ENCODE data around the gene HES4. TPM values are rescaled to one million over a fixed set of nuclear protein-coding genes. Genes with fewer than 3 reads are reported as not detected.
A peak's percentile ranks its signal among the peaks of the same experiment; 100 is the strongest.

HES4 gene
- total and polyA plus RNA-seq, 7 donors: 2.3 to 21.8 (median 12.3) TPM

GRCh38 chr1:1035291-1035943, 35.5 kb upstream of the HES4 start:
- Histone ChIP-seq H3K9me3 (no peaks in the 10 kb centered on the region), H3K4me3 (no peak overlapping the region), H3K4me1 (peaks cover 18% of the 10 kb centered on the region), H3K27me3 (ENCODE audit: insufficient read depth in 3 of 3, low read length in 2 of 3) (peaks cover 0 to 83% (median 21%) of the 10 kb centered on the region in 3 donors), H3K36me3 (ENCODE audit: insufficient read depth in 1 of 2, low read depth in 1 of 2) (no peaks in the 10 kb centered on the region), H3K27ac (no peak overlapping the region)
- 89 to 95% (median 91%) methylated on average over 17 to 19 of the region's 19 CpGs for WGBS, 3 donors
- intact Hi-C loops (cut with DNase I): loop anchor here (10.0 kb wide), 2 partner anchors 219 to 239 kb away; partner anchors contain the start of gene UBE2J2 (in 1 of the 2)
- DNase-seq: no peak
- ATAC-seq: no peak
- TF ChIP-seq, protein P1, sequence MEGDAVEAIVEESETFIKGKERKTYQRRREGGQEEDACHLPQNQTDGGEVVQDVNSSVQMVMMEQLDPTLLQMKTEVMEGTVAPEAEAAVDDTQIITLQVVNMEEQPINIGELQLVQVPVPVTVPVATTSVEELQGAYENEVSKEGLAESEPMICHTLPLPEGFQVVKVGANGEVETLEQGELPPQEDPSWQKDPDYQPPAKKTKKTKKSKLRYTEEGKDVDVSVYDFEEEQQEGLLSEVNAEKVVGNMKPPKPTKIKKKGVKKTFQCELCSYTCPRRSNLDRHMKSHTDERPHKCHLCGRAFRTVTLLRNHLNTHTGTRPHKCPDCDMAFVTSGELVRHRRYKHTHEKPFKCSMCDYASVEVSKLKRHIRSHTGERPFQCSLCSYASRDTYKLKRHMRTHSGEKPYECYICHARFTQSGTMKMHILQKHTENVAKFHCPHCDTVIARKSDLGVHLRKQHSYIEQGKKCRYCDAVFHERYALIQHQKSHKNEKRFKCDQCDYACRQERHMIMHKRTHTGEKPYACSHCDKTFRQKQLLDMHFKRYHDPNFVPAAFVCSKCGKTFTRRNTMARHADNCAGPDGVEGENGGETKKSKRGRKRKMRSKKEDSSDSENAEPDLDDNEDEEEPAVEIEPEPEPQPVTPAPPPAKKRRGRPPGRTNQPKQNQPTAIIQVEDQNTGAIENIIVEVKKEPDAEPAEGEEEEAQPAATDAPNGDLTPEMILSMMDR (IDR thresholded peaks at IDR 0.05): no peak

GRCh38 chr1:1034439-1034781, 34.5 kb upstream of the HES4 start:
- no peaks in the 10 kb centered on the region for H3K9me3 ChIP-seq
- whole genome bisulfite sequencing, 3 donors: 43 to 67% (median 55%) methylated on average over 18 to 30 of the region's 30 CpGs
- H3K36me3 ChIP-seq (ENCODE audit: insufficient read depth in 1 of 2, low read depth in 1 of 2): no peaks in the 10 kb centered on the region
- H3K27ac ChIP-seq: no peak overlapping the region
- no peak for DNase-seq
- peaks cover 0 to 73% (median 14%) of the 10 kb centered on the region in 3 donors for H3K27me3 ChIP-seq (ENCODE audit: insufficient read depth in 3 of 3, low read length in 2 of 3)
- intact Hi-C loops (cut with DNase I): loop anchor here (5.0 to 10.0 kb wide), 3 partner anchors 220 to 258 kb away; partner anchors contain the start of gene UBE2J2 (in 1 of the 2)
- peak in 1 of 4 donors; percentile 16 for ATAC-seq
- TF ChIP-seq, protein P1 (IDR thresholded peaks at IDR 0.05): no peak
- H3K4me1 ChIP-seq: peaks cover 11% of the 10 kb centered on the region
- peak overlapping the region; percentile 54 for H3K4me3 ChIP-seq

DNA sequence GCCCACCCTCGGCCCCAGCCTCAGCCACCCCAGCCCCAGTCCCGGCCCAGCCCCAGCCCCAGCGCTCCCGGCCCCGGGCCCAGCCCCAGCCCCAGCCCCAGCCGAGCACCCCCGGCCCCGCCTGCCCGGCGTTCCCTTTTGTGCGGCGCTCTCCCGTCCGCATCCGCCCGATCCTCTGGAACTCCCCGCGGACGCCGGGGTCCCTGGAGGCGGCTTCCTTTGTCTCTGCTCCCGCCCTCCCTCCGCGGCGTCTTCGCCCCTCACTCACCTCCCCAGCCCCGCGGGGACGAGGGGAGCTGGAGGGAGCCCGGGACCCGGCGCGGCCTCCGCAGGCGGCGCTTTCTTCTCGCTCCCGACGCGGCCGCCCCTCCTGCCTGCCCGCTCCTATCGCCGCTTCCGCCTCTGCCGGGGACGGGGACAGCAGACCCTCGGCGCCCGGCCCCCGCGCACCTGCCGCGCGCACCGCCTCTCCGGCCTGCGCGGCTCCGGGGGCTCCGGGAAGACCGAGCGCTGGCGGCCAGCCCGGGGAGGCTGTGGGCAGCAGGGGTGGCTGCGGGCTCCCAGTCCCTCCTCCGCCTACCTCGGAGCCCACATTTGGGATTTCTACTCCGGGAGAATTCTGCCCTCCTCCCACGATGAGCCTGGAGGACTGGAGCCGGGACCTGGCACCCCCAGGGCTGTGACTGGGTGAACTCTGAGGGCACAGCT, 34.0 kb upstream of the HES4 start:
- H3K9me3 ChIP-seq: no peaks in the 10 kb centered on the region
- H3K27me3 ChIP-seq (ENCODE audit: insufficient read depth in 3 of 3, low read length in 2 of 3): peaks cover 0 to 67% (median 10%) of the 10 kb centered on the region in 3 donors
- TF ChIP-seq, protein P1 (IDR thresholded peaks at IDR 0.05): no peak
- peak overlapping the region; percentile 54 for H3K4me3 ChIP-seq
- no peaks in the 10 kb centered on the region for H3K36me3 ChIP-seq (ENCODE audit: insufficient read depth in 1 of 2, low read depth in 1 of 2)
- no peak overlapping the region for H3K27ac ChIP-seq
- WGBS, 3 donors: 13 to 27% (median 17%) methylated on average over 35 to 71 of the region's 71 CpGs
- peaks cover 11% of the 10 kb centered on the region for H3K4me1 ChIP-seq
- no peak for ATAC-seq
- intact Hi-C loops (cut with DNase I): loop anchor here (2.0 to 10.0 kb wide), 4 partner anchors 29 to 258 kb away; partner anchors contain the start of gene UBE2J2 (in 1 of the 2)
- no peak for DNase-seq

DNA sequence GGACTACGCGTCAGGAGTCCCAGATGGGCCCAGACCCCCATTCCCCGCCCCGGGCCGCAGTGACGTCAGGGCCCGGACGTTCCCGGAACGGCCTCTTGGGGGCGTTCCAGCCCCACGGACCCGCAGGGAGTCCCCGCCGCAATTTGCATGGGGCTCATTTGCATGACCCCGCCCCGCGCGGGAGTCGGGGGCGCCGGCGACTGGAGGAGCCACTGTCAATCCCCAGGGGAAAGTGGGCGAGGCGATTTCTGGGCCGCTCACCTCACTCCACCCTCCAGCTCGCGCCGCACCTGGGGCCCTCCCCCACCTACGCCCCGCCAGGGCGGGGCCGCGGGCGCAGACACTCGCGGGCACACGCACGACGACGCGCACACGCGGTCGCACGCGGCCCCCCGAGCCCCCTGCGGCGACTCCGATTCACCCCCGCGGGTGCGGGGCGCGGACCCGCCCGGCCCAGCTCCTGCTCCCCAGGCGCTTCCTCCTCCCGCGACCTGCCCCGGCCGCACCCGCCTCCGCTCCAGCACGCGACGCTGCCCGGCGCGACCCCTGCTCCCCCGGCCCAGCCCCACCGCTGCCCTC, 33.2 kb upstream of the HES4 start:
- peak; percentile 79 to 89 for DNase-seq

More for the DNA sequence above, 33.2 kb upstream of the HES4 start:
- no peaks in the 10 kb centered on the region for H3K36me3 ChIP-seq (ENCODE audit: insufficient read depth in 1 of 2, low read depth in 1 of 2)
- intact Hi-C loops (cut with DNase I): loop anchor here (2.0 to 10.0 kb wide), 4 partner anchors 30 to 259 kb away; partner anchors contain the start of gene UBE2J2 (in 1 of the 2)
- peaks cover 11% of the 10 kb centered on the region for H3K4me1 ChIP-seq
- peak overlapping the region; percentile 65 for H3K4me3 ChIP-seq
- 2 to 6% (median 3%) methylated on average over 33 to 73 of the region's 73 CpGs for WGBS, 3 donors
- H3K27ac ChIP-seq: no peak overlapping the region
- ATAC-seq: peak; percentile 84 to 96 (median 92)
- peaks cover 0 to 59% (median 9%) of the 10 kb centered on the region in 3 donors for H3K27me3 ChIP-seq (ENCODE audit: insufficient read depth in 3 of 3, low read length in 2 of 3)
- H3K9me3 ChIP-seq: no peaks in the 10 kb centered on the region
- TF ChIP-seq, protein P1 (IDR thresholded peaks at IDR 0.05): peak; percentile 51

Measured in psoas muscle (tissue), 8 donors.